ENCODE measurements around the gene RANBP2. TPM values are rescaled to one million over a fixed set of nuclear protein-coding genes. Genes with fewer than 3 reads are reported as not detected.
"Not testable (repeated sequence)": the region's sequence is repeated elsewhere in the genome, so short reads cannot be mapped to it uniquely, and the experiment has no call there.

RANBP2 gene
- polyA plus RNA-seq, 4 donors = 65.0 to 67.3 (median 65.8) TPM

DNA sequence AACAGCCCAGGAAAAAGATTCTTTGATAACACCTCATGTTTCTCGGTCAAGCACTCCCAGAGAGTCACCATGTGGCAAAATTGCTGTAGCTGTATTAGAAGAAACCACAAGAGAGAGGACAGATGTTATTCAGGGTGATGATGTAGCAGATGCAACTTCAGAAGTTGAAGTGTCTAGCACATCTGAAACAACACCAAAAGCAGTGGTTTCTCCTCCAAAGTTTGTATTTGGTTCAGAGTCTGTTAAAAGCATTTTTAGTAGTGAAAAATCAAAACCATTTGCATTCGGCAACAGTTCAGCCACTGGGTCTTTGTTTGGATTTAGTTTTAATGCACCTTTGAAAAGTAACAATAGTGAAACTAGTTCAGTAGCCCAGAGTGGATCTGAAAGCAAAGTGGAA lies 48.6 kb downstream of the RANBP2 start:
- not testable (repeated sequence) for DNase-seq (ENCODE audit: low read depth in 4 of 4, low spot score in 3 of 4)

DNA sequence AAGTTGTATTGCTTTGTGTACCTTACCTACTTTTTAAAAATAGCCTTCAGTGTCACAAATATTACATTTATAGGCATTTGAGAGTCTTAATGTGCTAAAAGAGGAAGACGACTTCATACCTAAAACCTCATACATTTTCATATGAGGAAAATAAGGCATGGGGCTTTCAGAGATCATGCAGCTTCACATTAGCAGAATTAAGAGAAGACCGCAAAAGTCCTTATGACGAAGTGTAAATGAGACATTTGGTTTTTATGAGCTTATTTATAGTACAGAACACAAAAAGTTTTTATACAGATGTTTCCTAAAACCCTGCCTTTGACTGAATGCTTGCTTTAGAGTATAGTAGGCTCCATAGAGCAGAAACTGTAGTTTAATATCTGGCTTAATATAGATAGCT lies 57.2 kb downstream of the RANBP2 start:
- DNase-seq (ENCODE audit: low read depth in 4 of 4, low spot score in 3 of 4) = no peak

DNA sequence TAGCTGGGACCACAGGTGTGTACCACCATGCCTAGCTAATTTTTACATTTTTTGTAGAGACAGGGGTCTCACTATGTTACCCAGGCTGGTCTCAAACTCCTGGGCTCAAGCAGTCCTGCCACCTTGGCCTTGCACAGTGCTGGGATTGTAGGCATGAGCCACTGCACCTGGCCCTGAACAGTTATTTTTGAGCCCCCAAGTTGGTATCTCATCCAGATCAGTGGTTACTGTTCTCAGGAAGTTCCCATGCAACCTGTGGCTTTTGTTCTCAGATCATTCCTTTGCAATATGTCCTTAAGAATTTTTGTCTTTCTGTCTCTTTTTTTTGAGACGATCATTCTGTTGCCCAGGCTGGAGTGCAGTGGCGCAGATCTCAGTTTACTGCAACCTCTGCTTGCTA lies 59.6 kb downstream of the RANBP2 start:
- DNase-seq (ENCODE audit: low read depth in 4 of 4, low spot score in 3 of 4) = no peak

DNA sequence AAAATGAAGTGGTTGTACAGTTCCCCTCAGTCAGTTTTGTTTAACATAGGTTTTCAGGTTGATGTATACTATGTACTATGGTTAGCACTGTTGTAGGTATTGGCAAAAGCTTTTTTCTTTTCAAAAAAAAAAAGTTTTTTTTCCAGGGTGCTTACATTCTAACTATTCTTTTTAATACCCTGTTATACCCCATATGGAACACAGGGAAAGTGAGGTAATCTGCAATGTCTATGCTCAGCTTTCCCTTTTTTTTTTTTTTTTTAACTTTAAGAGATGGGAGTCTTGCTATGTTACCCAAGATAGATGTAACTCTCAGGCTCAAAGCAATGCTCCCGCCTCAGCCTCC lies 66.7 kb downstream of the RANBP2 start:
- no peak for DNase-seq (ENCODE audit: low read depth in 4 of 4, low spot score in 3 of 4)

DNA sequence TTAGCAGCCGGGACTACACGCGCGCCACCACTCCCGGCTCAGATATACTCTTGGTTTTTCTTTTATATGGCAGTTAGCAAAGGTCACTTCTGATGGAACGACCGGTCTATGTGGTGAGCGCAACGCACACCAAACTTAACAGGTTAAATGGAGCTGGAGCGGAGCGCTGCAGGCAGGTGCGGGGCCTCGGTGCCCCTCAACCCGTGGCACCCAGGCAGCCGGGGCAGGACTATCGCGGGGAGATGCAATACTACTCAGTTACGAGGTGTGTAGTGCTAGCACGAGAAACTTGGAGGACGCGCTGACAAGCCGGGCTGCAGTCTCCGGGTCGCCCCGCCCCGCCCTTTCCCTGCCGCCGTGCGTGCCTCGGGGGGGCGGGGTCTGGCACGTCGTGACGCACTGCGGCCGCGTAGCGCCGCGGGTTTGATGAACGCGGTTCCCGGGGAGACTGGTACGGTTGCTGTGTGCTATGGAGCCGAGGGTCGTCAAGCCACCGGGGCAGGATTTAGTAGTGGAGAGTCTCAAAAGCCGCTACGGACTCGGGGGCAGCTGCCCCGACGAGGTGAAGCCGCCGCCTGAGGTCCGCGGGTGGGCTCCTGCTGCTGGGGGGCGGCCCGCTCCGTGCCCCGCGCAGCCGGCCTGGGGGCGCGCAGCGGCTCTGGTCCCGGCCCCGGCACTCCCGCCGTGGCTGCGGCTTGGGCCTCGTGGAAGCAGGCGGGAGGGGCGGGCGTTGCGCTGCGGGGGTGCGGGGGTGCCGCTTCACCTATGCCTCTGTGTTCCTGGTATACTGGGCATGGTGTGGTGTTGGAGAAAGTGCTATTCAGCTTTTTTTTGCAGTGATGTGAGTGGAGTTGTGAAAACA lies 67.3 kb downstream of the RANBP2 start, which contains the start of gene CCDC138:
Gene CCDC138 (plus strand): TSS at position 418 of the 862 bp plus-strand sequence. CDS start 52 bp downstream, at position 470.
- peak; percentile 76 to 82 (median 77) for DNase-seq (ENCODE audit: low read depth in 4 of 4, low spot score in 3 of 4)

DNA sequence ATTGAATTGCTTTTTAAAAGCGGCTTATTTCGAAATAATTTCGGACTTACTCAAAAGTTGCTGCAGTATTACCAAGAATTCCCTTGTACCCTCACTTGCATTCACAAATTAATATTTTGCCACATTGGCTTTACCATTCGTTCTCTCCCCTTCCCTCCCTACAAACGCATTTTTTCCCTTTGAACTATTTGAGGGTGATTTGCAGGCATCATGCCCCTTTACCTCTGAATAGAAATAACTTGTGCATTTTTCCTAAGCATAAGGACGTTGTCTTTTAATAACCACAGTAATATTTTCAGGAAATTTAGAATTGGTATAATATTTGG lies 67.9 kb downstream of the RANBP2 start:
- DNase-seq (ENCODE audit: low read depth in 4 of 4, low spot score in 3 of 4) = peak in 1 of 4 donors; percentile 12

DNA sequence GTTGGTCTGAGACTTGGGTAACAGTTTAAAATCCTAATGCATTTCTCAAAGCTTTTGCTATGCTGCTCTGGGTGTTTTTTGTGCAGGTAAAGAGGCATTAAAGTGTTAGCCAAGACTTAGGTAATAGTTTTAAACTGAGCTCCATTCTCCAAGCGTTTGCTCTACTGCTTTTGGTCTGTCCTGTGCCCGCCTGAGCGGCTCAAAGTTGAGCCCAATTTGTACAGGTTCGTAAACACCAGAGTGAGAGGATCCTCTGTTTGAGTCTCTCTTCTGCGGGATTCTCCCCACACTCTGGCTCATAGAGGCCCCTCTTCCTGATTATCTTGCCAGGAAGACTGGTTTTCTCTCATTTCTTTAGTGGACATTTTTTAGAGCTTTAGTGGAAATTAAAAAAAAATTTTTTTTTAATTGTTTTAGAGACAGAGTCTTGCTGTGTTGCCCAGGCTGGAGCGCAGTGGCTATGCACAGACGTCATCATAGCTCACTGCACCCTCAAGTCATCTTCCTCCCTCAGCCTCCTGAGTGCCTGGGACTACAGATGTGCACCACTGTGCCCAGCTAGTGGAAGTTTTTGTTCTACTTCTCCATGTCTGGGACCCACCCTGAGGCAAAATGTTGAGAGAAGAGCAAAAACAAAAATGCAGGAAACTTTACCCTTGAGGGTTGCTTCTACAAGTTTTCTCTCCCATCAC lies 83.9 kb downstream of the RANBP2 start:
- DNase-seq (ENCODE audit: low read depth in 4 of 4, low spot score in 3 of 4) = no peak

DNA sequence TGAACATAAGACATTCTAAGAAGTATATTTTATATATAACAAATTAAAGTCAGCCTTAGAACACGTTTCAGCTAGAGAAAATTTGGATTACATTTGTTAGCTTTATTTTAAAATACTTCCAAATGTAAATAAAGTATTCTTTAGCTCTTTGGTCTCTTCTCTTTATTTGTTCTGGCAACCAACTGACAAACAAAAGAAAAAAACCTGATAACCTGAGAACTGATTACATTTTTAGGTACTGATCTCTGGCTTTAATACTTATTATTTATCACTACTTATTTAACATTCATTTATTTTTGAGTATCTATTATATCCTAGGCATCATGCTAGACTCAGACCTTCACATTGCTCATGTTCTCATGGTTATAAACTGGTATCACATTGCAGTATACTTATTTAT lies 85.8 kb downstream of the RANBP2 start:
- no peak for DNase-seq (ENCODE audit: low read depth in 4 of 4, low spot score in 3 of 4)

DNA sequence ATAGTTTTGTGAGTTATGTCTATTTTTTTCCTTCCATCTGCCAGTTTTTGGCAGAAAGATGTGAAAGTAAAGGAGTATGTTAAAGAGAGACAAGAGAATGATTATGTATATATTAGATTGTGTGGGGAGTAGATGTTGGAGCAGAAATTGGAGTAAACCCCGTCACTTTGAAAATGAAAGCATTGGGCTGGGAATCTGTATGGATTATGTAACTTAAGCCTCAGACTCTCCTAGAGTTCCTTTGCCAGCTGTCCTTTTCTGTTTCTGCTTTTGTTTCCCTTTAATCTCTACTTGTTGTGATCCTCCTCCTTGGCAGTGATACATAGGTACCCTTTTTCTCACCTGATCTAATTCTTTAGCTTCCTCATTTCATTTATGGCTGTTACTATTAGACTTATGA lies 86.5 kb downstream of the RANBP2 start:
- DNase-seq (ENCODE audit: low read depth in 4 of 4, low spot score in 3 of 4) = no peak

DNA sequence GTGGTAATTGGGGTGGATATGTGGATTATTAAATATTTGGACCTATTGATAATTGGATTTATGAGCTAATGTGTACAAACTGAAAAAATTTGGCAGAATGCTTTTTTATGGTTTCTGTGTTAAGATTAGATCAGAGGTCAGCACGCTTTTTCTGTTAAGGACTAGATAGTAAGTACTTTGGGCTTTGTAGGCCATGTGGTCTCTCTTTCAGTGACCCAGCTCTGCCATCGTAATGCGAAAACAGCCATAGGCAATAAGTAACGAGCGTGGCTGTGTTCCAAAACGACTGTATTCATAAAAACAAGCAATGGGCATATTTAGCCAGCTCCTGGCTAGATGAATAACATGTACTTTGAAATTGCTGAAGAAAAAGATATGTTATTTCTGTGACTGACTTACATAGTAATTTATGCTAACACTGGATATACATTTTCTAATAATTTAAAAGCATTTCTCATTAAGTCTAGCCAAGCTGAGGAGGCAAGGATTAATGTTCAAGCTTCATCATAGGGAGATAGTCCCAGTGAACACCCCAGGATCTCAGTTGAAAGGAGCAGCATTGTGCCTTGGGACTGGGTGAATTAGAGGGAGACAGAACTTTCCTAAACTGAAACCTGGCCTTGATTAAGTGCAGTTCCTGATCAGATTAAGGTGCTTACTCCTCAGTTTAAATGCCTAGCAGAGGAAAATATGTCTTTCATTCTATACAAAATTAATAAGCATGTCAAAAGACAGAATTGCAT lies 87.3 kb downstream of the RANBP2 start:
- no peak for DNase-seq (ENCODE audit: low read depth in 4 of 4, low spot score in 3 of 4)

DNA sequence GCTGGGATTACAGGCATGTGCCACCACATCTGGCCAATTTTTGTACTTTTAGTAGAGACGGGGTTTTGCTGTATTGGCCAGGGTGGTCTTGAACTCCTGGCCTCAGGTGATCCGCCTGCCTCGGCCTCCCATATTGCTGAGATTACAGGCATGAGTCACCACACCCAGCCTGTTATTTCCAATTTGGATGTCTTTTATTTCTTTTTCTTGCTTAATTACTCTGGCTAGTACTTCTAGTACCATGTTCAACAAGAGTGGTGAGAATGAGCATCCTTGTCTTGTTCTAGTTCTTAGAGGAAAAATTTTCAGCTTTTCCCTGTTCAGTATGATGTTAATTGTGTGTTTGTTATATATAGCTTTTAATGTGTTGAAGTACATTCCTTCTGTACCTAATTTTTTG lies 90.7 kb downstream of the RANBP2 start:
- DNase-seq (ENCODE audit: low read depth in 4 of 4, low spot score in 3 of 4) = no peak

DNA sequence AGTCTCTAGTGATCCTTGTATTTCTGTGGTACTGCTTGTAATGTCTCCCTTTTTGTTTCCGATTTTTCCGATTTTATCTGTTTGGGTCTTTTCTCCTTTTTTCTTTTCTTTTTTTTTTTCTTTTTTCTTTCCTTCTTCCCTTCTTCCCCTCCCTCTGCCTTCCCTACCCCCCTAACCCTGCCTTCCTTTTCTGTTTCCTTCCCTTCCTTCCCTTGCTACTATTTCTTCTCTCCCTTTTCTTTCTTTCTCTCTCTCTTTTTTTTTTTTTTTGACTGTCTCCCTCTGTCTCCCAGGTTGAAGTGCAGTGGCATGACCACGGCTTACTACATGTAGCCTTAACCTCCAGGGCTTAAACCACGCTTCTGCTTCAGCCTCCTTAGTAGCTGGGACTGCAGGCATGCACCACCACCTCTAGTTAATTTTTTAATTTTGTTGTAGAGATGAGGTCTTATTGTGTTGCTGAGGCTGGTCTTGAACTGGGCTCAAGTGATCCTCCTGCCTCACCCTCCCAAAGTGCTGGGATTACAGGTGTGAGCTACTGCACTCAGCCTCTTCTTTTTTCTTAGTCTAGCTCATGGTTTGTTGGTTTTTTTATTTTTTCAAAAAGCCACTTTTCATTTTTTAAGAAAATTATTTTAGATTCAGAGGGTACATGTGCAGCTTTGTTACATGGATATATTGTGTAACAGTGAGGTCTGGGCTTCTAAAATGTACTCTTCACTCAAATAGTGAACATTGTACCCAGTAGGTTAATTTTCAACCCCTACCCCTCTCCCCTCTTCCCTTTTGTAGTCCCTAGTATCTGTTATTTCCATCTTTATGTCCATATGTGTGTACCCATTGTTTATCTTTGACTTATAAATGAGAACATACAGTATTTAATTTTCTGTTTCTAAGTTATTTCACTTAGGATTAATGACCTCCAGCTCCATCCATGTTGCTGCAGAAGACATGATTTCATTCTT lies 92.0 kb downstream of the RANBP2 start:
- DNase-seq (ENCODE audit: low read depth in 4 of 4, low spot score in 3 of 4) = no peak

DNA sequence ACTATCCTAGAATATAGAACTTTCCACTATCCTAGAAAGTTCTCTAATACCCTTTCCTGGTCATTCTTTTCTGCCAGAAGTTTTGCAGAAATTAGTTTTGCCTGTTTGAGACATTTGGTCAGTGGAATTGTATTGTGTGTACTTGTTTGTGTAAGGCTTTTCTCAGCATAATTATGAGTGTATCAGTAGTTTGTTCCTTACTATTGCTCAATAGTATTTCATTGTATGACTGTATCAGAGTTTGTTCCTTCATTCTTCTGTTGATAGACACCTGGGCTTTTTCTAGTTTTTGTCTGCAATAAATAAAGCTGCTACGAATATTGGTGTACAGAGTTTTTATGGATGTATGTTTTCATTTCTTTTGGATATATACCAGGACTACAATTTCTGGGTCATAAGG lies 94.5 kb downstream of the RANBP2 start:
- DNase-seq (ENCODE audit: low read depth in 4 of 4, low spot score in 3 of 4) = no peak

DNA sequence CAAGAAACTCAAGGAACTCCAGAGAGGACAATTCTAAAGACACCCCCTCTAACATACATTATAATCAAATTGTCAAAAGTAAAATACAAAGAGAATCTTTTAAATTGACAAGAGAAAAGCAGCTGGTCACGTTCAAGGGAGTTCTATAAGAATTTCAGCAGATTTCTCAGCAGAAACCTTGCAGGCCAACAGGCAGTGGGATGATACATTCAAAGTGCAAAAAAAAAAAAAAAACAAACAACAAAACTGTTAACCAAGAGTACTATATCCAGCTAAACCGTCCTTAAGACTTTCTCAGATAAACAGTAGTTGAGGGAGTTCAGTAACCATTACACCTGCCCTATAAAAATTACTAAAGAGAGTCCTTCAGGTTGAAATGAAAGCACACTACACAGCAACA lies 101.2 kb downstream of the RANBP2 start:
- no peak for DNase-seq (ENCODE audit: low read depth in 4 of 4, low spot score in 3 of 4)

DNA sequence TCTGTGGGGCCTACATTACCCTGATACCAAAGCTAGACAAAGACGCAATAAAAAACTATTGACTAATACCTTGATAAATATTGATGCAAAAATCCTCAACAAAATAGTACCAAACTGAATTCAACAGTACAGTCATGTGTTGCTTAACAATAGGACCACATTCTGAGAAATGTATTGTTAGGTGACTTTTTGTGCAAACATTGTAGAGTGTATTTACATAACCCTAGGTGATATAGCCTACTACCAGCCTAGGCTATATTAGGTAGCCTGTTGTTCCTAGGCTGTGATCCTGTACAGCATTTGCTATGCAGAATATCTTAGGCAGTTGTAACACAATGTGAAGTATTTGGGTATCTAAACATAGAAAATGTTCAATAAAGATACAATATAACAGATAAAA lies 104.0 kb downstream of the RANBP2 start:
- no peak for DNase-seq (ENCODE audit: low read depth in 4 of 4, low spot score in 3 of 4)

DNA sequence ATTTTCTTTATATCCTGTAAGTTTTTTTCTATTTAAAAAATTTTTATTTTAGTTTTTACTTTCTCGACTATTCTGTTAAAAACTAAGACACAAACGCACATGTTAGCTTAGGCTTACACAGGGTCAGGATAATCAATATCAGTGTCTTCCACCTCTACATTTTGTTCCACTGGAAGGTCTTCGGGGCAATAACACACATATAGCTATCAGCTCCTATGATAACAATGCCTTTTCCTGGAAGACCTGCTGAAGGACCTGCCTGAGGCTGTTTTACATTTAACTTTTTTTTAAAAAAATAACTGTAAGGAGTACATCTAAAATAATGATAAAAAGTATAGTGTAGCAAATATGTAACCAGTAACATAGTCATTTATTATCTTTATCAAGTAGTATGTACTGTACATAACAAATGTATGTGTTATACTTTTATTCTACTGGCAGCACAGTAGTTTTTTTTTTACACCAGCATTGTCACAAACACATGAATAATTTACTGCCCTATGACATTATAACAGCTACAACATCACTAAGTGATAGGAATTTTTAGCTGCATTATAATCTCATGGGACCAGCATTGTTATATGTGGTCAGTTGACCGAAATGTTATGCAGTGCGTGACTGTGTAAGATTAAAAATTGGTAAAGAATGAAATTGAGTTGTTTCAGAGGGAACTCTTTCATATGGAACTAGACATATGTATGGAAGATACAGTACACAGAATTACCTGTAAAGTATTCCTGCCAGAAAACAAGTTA lies 105.2 kb downstream of the RANBP2 start:
- DNase-seq (ENCODE audit: low read depth in 4 of 4, low spot score in 3 of 4) = no peak

DNA sequence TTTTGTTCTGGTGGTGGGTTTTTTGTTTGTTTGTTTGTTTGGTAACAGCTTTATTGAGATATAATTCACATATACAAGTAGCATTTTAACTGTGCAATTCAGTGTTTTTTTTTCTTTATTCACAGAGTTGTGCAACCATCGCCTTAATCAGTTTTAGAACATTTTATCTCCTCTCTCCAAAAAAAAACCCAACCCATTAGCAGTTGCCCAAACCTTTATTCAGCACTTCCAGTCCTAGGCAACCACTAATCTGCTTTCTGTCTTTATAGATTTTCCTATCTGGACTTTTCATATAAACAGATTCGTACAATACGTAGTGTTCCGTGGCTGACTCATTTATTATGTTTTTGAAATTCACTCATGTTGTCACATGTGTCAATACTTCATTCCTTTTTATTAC lies 106.0 kb downstream of the RANBP2 start:
- no peak for DNase-seq (ENCODE audit: low read depth in 4 of 4, low spot score in 3 of 4)

DNA sequence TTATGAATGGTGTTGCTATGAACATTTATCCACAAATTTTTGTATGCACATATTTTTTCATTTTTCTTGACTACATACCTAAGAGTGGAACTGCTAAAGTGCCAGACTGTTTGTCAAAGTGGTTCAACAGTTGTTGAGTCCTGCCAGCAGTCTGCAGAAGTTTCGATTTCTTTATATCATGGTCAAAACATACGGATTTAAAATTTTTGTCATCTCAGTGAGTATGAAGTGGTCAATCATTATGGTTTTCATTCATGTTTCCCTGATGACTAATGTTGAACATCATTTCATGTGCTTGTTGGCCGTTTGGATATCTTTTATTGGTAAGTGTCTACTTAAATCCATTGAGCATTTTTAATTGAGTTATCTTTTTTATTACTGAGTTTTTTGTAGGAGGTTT lies 106.5 kb downstream of the RANBP2 start:
- no peak for DNase-seq (ENCODE audit: low read depth in 4 of 4, low spot score in 3 of 4)

DNA sequence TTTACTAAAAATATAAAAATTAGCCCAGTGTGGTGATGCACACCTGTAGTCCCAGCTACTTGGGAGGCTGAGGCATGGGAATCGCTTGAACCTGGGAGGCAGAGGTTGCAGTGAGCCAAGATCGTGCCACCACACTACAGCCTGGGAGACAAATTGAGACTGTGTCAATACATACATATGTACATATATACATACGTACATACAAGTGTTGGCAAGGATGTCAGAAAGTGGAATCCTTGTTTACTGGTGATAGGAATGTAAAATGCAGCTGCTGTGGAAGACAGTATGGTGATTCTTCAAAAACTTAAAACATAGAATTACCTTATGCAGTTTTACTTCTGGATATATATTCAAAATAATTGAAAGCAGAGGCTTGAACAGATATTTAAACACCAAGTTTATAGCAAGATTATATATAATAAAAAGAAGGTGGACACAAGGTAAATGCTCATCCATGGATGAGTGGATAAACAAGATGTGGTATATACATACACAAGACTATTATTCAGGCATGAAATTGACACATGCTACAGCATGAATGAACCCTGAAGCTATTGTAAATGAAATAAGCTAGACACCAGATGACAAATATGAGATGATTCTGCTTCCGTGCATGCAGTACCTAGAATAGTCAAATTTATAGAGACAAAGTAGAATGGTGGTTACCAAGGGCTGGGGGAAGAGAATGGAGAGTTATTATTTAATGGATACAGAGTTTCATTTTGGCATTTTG lies 110.5 kb downstream of the RANBP2 start:
- DNase-seq (ENCODE audit: low read depth in 4 of 4, low spot score in 3 of 4) = no peak

Measured in right renal pelvis (tissue), 4 donors.